Erythroblast (primary cell): Measurements from ENCODE around the gene PDAP1.
"Not testable (repeated sequence)": the region's sequence is repeated elsewhere in the genome, so short reads cannot be mapped to it uniquely, and the experiment has no call there.

Source experiments
- GATA1 ChIP-seq: IDR thresholded peaks from 2 replicates; pipeline ENCODE4 v1.6.1; 2011; ENCODE audit warnings: low read depth, mild to moderate bottlenecking, control low read depth, low read length, moderate library complexity
- POLR2A ChIP-seq: IDR thresholded peaks from 2 replicates; pipeline ENCODE4 v1.6.1; 2011; ENCODE audit warnings: mild to moderate bottlenecking, low read length

DNA sequence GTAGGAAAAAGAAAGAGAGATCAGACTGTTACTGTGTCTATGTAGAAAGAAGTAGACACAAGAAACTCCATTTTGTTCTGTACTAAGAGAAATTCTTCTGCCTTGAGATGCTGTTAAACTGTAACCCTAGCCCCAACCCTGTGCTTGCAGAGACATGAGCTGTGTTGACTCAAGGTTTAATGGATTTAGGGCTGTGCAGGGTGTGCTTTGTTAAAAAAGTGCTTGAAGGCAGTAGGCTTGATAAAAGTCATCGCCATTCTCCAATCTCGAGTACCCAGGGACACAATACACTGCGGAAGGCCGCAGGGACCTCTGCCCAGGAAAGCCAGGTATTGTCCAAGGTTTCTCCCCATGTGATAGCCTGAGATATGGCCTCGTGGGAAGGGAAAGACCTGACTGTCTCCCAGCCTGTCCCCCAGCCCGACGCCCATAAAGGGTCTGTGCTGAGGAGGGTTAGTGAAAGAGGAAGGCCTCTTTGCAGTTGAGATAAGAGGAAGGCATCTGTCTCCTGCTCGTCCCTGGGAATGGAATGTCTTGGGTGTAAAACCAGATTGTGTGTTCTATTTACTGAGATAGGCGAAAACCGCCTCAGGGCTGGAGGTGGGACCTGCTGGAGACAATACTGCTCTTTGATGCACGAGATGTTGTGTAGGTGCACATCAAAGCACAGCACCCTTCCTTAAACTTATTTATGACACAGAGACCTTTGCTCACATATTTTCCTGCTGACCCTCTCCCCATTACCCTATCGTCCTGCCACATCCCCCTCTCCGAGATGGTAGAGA, 23.6 kb upstream of the PDAP1 start:
- not testable (repeated sequence) for TF ChIP-seq POLR2A, GATA1
